ENCODE measurements around the gene RRBP1. TPM values are rescaled to one million over a fixed set of nuclear protein-coding genes. Genes with fewer than 3 reads are reported as not detected.
"Not testable (repeated sequence)": the region's sequence is repeated elsewhere in the genome, so short reads cannot be mapped to it uniquely, and the experiment has no call there.

Gene RRBP1
- polyA plus RNA-seq, 3 donors, result 108 to 143 (median 115) TPM

DNA sequence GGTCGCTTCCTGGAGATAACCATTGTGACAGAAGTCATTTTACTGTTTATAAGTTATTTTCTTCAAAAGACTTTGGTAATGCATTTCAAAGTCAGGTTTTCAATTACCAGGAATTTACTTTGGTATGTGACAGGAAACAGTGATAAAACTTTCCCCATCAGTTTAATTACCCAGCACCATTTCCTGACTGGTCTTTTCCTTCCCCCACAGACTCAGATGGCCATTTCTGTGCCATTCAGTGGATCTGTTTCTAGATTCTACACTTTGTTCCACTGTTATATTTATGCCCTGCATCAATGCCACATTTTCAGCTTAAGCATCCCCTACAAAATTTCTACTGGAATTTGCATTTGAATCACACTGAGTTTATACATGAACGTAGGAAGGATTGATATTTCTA is 16.3 kb downstream of the RRBP1 start:
- DNase-seq, result no peak

DNA sequence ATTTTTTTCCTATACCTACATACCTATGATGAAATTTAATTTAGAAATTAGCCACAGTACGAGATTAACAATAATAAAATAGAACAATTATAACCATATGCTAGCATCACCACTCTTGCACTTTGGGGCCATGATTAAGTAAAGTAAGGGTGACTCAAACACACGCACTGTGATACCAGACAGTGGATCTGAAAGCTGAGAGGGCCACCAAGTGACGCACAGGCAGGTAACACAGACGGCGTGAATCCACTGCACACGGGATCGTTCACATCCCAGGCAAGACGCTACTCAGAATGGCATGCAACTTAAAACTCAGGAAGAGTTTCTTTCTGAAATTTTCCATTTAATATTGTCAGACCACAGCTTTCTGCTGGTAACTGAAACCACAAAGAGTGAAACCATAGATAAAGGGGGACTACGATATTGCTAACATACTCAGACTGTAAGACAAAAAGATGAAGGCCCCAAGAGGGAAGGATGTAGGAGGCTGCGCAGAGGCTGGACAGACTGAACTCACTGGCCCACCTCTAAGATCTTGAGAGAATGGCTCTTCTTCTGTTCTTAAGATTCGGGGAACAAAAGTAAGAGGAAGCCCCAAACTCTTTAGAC is 17.9 kb downstream of the RRBP1 start:
- DNase-seq, result no peak

DNA sequence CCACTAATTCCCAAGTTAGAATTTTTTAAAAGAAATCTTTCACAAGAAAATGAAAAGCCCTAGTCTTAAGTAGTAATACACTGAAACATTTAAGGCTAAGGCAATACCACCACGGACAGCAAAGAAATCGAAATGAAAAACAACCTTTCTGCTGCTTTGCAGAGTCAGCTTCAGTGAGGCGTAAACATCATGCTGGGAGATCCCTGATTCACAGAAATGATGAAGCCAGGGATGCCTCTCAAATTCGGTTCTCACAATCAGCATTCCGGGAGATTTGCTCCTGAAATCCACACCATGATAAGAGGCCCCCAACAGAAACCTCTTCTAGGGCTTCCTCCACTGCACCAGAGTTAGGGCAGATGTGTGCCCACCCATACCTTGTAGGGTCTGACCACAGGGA is 18.6 kb downstream of the RRBP1 start:
- no peak for DNase-seq

DNA sequence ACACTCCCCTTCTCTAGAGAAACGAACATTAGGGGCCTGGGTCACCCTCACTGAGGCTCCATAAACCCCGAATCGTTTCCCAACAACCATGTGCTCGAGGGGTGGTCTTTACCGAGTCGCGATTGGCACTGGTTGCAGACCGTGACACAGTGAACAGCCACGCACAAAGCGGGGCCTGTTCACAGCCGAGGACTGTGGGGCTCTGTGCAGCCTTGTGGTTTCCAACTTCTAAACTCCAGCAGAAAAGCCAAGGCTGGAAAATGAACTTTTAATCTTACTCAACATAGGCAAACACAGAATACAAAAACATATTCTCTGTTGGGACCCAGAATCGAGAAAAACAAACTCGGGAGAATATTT is 19.0 kb downstream of the RRBP1 start:
- no peak for DNase-seq

DNA sequence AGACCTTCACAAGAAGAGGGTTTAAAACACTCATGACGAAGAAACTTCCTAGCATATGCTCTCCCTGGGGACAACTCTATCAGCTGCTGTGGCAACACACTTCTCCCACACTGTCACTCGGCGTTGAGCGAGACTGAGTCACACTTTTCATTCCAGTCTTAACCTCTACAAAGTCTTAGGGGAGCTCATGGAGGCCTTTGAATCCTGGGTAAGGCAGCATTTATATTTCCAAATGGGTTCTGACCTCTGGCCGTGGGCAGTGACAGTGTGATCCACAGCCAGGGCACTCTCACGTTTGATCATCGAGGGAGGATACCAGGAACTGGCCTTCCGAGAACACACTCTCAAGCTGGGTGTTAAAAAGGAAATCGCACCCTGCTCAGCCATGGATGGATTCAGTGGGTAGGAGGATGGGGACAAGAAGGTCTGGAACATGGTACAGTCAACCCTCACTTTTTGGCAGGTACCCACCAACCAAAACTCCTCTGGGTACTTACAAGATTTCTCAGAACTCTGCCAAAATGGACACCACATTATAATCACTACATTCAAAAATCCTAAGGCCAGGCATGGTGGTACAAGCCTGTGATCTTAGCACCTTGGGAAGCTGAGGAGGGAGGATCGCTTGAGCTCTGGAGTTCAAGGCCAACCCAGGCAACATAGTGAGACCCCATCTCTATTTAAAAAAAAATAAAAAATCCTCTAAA is 19.6 kb downstream of the RRBP1 start:
- no peak for DNase-seq

DNA sequence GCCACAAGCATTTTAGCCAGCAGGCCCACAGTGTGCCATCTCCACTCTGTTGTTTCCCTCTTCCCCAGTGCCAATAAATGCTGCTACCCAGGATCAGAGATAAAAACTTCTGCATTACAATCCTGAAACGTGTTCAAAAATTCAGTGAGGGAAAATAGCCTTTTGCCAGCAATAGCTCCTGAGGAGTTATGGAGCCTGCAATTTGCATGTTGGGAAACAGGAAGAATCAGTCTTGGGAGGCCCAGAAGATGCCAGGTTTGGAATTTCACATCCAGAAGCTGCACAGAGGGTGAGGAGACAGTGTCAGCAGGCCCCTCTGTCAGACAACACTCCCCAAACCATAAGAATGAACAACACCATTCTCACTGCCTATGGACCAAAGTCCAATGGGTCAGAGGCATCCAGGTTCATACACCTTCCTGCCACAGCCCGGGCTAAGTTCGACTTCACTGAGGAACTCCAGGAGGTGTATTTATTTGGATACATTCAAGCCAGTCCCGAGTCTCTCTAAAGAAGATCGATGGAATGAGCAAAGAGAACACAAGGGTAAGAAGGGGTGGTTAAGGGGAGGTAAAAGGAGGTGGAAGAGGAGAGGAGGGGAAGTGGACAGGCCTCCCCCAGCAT is 20.8 kb downstream of the RRBP1 start:
- no peak for DNase-seq

DNA sequence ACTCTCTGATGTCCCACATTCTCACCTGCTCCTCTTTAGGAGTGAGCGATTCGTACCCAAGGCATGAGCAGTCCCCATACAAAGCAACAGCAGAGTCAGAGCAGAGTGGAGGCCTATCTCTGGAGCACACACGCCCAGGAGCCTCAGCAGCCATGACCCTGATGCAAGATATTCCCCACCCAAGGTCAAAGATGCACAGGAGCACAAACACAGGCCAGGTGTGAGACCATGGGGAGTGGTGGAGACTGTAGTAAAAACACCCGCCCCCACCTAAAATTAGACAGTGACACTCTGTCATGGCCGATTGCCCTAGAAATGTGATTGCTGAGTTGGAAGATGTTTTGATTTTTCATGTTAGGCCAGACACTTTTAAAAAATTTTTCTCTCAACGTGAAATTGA is 21.4 kb downstream of the RRBP1 start:
- no peak for DNase-seq

DNA sequence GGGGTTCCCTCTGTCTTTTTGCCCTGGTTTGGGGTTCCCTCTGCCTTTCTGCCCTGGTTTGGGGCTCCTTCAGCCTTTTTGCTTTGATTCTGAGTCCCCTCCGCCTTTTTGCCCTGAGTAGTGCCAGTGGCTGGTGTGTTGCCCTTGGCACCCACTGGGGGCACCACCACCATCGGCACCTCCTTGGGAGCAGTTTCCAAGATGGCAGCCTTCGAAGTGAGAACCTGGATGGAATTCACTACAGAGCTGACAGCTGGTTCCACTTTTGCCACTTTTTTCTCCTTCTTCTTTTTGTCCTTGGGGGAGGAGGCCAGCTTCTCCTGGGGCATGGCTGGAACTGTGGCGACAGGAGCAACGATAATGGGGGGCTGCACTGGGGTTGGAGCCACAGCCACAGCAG is 22.2 kb downstream of the RRBP1 start:
- no peak for DNase-seq

DNA sequence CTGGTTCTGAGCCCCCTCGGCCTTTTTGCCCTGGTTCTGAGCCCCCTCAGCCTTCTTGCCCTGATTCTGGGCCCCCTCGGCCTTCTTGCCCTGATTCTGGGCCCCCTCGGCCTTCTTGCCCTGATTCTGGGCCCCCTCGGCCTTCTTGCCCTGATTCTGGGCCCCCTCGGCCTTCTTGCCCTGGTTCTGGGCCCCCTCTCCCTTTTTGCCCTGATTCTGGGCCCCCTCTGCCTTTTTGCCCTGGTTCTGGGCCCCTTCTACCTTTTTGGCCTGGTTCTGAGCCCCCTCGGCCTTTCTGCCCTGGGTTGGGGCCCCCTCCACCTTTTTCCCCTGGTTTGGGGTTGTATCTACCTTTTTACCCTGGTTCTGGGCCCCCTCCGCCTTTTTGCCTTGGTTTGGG is 22.7 kb downstream of the RRBP1 start:
- DNase-seq, result not testable (repeated sequence)

DNA sequence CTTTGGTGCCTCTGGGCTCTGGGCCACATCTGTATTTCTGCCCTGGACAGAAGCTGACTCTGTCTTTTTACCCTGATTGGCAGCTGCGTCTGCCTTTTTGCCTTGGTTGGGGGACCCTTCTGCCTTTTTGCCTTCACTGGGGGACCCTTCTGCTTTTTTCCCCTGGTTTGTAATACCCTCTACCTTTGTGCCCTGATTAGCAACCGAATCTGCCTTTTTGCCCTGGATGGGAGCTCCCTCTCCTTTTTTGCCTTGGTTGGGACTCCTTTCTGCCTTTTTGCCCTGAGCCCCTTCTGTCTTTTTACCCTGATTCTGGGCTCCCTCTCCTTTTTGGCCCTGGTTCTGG is 23.4 kb downstream of the RRBP1 start:
- DNase-seq, result no peak

DNA sequence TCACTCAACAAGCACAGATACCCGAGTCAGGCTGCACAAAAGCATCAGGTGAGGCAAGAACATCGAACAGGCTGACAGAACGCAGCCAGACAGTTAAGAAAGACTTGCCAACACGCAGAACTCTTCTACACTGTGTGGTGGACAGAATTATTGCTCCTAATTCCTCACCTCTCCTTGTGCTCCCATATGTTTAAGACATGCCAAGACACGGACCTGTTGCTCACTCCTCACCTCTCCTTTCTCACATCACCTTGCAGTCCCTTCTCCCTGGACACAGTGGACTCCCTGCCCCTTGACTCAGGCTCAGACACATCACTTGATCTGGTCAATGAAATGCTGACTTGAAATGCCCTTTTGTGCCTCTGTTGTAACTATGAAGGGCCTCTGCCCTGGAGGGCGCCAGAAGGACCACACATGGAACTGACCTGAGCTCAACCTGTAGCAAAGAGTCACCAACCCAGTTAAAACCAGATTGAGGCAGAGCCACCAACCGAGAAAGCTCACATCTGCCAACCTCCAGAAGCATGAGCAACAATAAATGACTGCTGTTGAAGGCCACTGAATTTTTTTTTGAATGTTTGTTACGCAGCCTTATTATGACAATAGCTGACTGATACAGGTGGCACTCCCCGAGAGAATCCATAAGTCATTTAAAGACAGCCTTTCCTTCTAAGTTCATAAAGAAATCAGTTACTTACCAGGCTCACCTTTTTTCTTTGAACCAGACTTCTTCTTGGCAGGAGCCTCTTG is 24.0 kb downstream of the RRBP1 start:
- no peak for DNase-seq

DNA sequence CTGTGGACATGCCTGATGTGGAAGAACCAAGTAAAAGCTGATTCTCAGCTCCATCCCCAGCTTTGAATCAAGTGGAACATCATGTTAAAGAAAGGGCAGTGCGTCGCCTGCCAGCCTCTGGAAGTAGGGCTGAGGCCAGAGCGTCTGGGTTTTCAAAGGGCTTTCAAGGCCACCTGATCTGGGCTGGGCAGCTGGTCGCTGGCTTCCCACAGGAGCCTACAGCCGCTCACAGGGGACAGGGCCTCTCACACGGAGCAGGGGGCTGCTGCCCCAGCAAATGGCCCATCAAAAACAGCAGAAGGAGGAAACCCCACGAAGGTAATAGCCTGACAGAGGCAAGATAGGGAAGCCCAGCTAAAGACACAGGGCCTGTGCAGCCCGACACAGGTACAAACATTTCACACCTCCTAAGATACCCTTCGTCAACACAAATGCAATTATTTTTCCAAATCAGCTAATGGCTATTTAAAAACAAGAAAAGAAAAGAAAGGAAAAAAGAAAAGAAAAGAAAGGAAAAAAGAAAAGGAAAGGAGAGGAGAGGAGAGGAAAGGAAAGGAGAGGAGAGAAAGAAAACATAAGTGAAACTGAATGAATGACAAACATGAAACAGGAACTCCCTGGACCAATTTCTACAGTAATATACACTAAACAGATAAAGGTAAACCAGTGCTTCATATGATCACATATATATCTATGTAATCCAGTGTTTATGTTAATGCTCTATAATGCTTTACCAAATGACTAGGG is 24.8 kb downstream of the RRBP1 start:
- no peak for DNase-seq

DNA sequence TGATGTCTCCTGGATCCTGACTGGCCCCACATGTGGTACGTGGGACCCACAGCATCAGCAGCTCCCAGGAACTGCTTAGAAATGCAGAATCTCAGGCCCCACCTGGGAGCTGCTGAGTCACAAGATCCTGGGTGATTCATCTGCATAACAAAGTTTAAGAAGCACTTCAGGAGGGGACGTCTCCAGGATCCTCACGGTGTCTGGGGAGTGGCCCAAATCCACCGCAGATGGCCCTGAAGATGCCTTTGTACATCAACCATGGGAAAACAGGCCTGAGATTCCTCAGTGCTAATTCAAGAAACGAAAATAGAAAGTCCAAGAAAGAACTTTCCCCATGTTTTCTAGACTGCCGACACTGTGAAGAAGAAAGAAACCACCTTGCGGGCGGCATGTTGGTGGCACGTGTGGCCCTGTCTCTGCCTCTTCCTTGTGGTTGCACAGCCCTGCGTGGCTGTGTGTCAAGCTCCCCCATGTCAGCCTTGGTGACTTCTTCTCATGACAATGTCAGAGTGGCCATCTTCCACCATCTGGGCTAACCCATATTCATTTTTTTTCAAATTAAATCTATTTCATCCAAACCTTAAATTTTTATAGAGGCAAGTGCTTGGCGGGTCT is 26.1 kb downstream of the RRBP1 start:
- no peak for DNase-seq

DNA sequence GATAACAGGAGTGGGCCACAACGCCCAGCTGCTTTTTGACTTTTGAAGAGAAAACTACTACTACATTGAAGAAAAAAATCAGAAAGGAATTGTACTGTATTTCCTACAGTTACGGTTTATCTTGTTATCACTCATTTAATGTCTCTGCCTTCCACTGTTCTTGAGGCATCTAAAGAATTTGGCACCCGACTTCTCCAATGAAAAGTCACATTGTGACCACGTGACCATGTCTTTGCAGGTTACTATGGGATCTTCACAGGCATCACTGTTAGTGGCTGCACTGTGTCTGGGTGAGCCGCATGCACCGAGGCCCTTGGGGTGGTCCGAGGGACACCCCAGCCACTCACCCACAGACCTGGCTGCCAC is 26.8 kb downstream of the RRBP1 start:
- no peak for DNase-seq

DNA sequence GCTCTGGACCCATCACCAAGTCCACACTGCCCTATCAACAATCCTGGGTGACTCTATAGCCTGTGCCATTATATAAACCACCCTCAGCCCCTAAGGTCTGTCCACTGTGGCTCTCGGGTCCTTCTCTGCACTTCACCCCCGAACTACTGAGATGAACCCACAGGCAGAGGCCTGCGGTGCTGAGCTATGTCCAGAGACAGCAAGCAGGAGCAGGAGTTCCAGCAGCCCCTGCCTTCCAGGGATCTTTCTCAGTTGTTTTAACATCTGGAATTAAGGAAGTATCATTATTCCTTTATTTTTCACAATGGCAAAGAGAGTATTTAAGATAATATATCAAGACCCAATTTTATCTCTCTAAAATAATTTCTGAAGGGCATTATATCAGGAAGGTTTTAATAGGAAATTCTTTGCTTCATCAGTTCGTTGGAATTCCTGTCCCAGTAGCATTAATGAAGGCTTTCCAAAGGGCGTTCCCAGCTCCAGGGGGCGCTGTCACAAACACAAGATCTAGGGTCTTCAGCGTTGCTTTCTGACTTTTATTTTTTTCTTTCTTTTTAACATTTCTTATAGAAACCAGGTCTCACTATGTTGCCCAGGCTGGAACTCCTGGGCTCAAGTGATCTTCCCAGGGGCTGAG is 27.3 kb downstream of the RRBP1 start:
- DNase-seq, result peak; percentile 64

DNA sequence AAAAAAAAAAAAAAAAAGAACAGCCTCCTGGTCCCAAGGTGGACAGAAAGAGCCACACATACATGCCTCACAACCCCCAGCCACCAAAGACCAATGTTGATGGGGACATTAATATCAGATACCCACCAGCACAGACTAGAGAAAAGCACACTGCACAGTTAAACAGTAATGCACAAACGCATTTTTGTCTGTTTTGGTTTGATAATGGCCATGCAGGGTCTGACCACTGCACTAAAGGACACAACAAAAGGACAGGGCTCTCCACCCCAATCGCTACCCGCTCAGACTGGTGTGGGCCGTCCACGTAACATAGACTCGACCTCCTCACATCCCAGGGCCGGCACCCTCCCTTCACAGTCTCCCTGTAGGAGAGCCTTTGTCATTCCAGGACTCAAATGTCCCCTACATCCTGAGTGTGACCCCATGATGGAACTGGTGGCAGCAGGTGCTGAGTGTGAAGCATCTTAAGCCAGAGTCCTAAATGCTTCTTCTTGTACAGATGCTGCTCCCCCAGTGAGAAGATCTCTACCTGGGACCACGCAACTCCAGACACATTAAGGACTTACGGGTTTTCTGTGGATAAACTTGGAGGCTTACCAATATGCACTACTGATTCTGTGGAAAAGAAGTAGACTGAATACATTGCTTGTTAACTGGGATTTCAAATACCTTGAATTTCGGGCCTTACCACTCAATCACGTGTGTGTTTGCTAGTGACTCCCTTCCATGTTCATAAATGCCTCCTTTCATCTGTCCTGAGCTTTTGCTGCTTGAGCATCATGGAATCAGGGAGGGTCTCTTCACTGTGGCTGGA is 28.0 kb downstream of the RRBP1 start:
- no peak for DNase-seq

DNA sequence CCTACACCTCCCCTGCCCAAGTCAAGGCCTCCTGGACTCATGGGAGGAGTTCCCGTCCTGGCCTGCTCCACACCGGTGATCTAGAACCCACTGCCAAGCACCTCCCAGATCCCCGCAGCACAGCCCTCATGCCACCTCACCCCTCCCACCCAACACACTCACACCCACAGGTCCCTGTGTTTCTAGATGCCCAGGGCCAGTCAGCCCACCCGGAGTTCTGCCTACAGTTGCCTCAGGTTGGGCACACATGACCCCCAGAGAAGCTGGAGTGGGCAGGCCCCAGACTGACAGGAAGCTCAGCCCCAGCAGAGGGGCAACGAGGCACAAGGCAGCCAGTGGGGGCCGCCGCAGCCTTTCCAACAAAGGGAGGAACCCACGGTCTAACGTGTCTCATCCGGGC is 29.6 kb downstream of the RRBP1 start:
- no peak for DNase-seq

DNA sequence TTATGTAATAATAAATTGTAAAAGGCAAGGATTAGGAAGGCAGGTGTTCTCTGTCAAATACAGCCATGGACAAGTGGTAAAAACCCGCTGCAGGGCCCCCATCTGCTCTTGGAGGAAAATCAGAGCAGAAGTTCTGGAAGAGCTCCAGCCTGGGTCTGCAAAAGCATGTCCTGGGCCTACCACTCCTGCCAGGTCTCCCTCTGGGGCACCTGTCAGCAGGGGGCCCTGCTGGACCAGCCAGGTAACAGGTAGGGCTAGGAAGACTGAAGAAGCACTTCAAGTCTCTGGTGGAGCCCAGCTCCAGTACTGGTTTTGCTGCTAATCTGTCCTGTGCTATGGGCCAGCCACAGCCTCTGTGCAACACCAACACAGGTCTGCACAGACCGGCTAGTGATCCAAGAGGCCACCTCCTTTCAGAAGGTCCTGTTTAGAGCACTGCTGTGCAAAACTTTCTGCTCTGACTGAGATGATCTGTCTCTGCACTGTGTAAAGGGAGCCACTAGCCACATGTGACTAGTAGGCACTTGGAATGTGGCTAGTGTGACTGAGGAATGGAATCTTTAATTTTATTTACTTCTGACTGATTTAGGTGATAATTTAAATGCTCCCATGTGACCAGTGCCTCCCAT is 30.2 kb downstream of the RRBP1 start:
- no peak for DNase-seq

DNA sequence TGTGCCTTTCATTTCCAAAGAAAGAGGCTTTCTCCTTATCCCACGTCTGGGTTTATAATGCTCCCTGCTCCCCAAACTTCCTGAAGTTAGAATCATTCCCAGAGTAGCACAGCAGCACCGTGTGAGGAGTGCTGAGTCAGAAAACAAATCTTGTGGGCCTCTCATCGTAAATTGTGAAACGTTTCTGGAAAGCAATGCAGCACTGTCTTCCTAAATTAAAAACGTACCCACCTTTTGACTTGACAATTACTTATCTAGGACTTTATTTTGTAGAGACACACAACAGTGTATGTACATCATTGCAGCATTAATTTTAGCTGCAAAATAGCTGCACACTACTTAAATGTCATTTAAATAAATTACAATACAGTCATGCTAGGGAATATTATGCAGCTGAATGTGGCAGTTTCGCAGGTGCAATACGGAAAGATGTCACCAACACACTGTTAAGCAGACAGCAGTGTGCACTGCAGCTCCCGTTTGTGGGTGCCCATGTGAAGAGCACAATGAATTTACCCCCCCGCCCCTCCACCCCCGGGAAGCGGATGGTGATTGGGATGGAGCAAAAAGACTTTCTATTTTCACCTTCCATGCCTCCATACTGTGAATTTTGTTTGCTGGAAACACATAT is 30.8 kb downstream of the RRBP1 start:
- DNase-seq, result no peak

All from renal pelvis (tissue), 4 donors.